H4 (cell line): ENCODE results near the gene NEK6. TPM values are rescaled to one million over a fixed set of nuclear protein-coding genes. Genes with fewer than 3 reads are reported as not detected.

Experiments
- DNase-seq: peaks from one replicate; pipeline ENCODE4 v3.0.0-alpha.2; 2015; ENCODE audit warnings: low spot score
- total RNA-seq: library from RNA; depleted of rRNA; stranded (reverse); fragments of >200 nt; shearing (Covaris generic); gene quantifications from 2 replicates; pipeline ENCODE4 v1.2.3, GENCODE V29; 2014

The NEK6 gene
- total RNA-seq, 1 experiment from 2014 or later = 43.7 TPM

GRCh38 chr9:124296796-124297550, 39.2 kb downstream of the NEK6 start:
- no peak for DNase-seq

- DNase-seq = peak; percentile 89
Measured at GRCh38 chr9:124297551-124297901, 39.8 kb downstream of the NEK6 start.

GRCh38 chr9:124297915-124298645, 40.3 kb downstream of the NEK6 start:
- DNase-seq = no peak

- DNase-seq = peak; percentile 57
Measured at GRCh38 chr9:124298646-124299235, 41.0 kb downstream of the NEK6 start.

GRCh38 chr9:124299515-124300090, 41.9 kb downstream of the NEK6 start:
- no peak for DNase-seq

- DNase-seq = no peak
Measured at GRCh38 chr9:124300312-124300711, 42.6 kb downstream of the NEK6 start.

- no peak for DNase-seq
Measured at GRCh38 chr9:124302921-124303320, 45.2 kb downstream of the NEK6 start.

GRCh38 chr9:124303762-124304161, 46.0 kb downstream of the NEK6 start:
- DNase-seq = no peak

GRCh38 chr9:124304285-124304684, 46.5 kb downstream of the NEK6 start:
- no peak for DNase-seq

GRCh38 chr9:124306098-124306735, 48.5 kb downstream of the NEK6 start:
- DNase-seq = peak; percentile 87

- DNase-seq = no peak
Measured at GRCh38 chr9:124307379-124308030, 49.8 kb downstream of the NEK6 start.

GRCh38 chr9:124308606-124309491, 51.1 kb downstream of the NEK6 start:
- no peak for DNase-seq

- DNase-seq = peak; percentile 96
Measured at GRCh38 chr9:124309667-124310084, 51.9 kb downstream of the NEK6 start.

GRCh38 chr9:124311283-124311682, 53.5 kb downstream of the NEK6 start:
- no peak for DNase-seq

- no peak for DNase-seq
Measured at GRCh38 chr9:124312290-124313265, 54.8 kb downstream of the NEK6 start.

GRCh38 chr9:124313940-124314339, 56.2 kb downstream of the NEK6 start:
- no peak for DNase-seq

GRCh38 chr9:124315882-124316281, 58.1 kb downstream of the NEK6 start:
- DNase-seq = no peak

GRCh38 chr9:124320062-124320973, 62.6 kb downstream of the NEK6 start:
- DNase-seq = peak; percentile 58
